ENCODE results near the gene ACTN1. TPM values are rescaled to one million over a fixed set of nuclear protein-coding genes. Genes with fewer than 3 reads are reported as not detected.

ACTN1 gene
- total RNA-seq, 1 donor: 447 TPM

DNA sequence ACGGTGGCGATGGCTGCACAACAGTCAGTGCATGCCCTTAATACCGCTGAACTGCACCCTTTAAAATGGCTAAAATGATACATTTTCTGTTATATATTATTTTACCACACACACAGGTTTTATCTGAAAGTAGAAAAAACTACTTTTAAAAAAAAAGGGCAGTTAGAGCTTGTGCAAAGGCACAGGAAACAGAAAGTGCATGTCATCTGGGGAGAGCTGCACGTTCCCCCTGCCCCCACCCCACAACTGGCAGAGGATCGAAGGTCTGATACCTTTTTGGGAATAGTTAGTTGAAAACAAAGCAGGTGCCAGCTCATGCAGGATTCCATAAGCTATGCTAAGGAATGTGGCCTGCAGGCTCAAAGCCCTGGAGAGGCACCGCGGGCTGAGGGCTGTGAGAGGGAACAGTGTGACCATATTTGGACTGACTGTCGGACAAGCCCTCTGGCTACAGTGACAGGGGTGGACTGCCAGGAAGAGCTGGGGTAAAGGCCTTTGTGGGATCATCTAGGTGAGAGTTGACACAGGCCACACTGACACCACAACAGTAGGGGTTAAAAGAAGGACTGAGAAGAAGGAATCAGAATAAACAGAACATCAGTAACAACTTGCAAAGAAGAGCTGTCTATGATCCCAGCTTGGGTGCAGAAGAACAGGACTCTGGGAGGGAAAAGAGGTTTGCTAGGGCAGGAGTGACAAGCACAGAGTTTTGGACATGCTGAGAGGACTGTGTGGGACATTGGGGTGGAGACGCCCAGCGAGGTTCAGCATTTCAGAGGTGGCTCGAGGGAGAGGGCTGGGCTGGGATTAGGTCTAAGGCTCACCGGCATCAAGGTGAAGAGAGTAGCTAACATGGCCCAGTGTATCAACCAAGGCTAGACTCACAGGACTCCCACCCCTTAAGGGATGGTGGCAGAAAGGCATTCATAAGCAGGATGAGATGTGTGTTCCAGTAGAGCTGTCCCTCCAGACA, 54.6 kb downstream of the ACTN1 start:
- Histone ChIP-seq H3K4me2 (ENCODE audit: insufficient read depth, low read length) (no peak overlapping the region), H3K4me3 (ENCODE audit: insufficient read depth, low read length) (no peak overlapping the region), H3K36me3 (ENCODE audit: insufficient read depth, low read length) (peaks cover 80% of the 10 kb centered on the region), H2AFZ (ENCODE audit: low read length) (no peak overlapping the region), H3K9me3 (ENCODE audit: low read depth, low read length) (no peaks in the 10 kb centered on the region), H3K4me1 (ENCODE audit: insufficient read depth, low read length) (peaks cover 6% of the 10 kb centered on the region), H4K20me1 (ENCODE audit: insufficient read depth, low read length) (peaks cover 98% of the 10 kb centered on the region), H3K79me2 (ENCODE audit: insufficient read depth, low read length) (peaks cover 100% of the 10 kb centered on the region), H3K27me3 (ENCODE audit: insufficient read depth, low read length) (no peaks in the 10 kb centered on the region), H3K27ac (ENCODE audit: low read depth, low read length) (peak overlapping the region; percentile 7)
- DNase-seq (ENCODE audit: insufficient read length, low spot score, missing footprints): peak; percentile 73
- TF ChIP-seq, protein P1, sequence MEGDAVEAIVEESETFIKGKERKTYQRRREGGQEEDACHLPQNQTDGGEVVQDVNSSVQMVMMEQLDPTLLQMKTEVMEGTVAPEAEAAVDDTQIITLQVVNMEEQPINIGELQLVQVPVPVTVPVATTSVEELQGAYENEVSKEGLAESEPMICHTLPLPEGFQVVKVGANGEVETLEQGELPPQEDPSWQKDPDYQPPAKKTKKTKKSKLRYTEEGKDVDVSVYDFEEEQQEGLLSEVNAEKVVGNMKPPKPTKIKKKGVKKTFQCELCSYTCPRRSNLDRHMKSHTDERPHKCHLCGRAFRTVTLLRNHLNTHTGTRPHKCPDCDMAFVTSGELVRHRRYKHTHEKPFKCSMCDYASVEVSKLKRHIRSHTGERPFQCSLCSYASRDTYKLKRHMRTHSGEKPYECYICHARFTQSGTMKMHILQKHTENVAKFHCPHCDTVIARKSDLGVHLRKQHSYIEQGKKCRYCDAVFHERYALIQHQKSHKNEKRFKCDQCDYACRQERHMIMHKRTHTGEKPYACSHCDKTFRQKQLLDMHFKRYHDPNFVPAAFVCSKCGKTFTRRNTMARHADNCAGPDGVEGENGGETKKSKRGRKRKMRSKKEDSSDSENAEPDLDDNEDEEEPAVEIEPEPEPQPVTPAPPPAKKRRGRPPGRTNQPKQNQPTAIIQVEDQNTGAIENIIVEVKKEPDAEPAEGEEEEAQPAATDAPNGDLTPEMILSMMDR (IDR thresholded peaks at IDR 0.05; ENCODE audit: extremely low read depth, low read depth, low read length): no peak

DNA sequence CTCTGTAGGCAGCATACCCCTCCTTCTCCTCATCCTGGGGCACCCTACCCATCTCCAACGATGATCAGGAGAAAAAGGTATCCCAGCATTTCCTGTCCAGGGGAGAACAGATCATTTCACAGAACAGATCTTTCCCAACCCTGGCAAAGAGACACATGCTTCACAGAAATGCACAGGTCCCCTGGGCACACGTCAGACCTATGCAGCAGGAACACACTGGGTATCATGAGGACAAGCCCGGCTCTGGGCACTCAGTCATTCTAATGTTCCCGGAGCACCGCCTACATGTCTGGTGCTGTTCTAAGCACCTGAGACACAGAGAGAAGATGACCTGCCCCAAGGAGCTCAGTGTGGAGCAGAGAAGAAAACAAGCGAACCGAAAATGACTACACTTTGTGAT, 56.2 kb downstream of the ACTN1 start:
- TF ChIP-seq, protein P1 (IDR thresholded peaks at IDR 0.05; ENCODE audit: extremely low read depth, low read depth, low read length): no peak
- peaks cover 92% of the 10 kb centered on the region for H4K20me1 ChIP-seq (ENCODE audit: insufficient read depth, low read length)
- peaks cover 6% of the 10 kb centered on the region for H3K4me1 ChIP-seq (ENCODE audit: insufficient read depth, low read length)
- peak overlapping the region; percentile 39 for H3K27ac ChIP-seq (ENCODE audit: low read depth, low read length)
- no peaks in the 10 kb centered on the region for H3K27me3 ChIP-seq (ENCODE audit: insufficient read depth, low read length)
- H3K4me2 ChIP-seq (ENCODE audit: insufficient read depth, low read length): no peak overlapping the region
- H2AFZ ChIP-seq (ENCODE audit: low read length): no peak overlapping the region
- peak; percentile 48 for DNase-seq (ENCODE audit: insufficient read length, low spot score, missing footprints)
- H3K4me3 ChIP-seq (ENCODE audit: insufficient read depth, low read length): no peak overlapping the region
- H3K36me3 ChIP-seq (ENCODE audit: insufficient read depth, low read length): peaks cover 89% of the 10 kb centered on the region
- no peaks in the 10 kb centered on the region for H3K9me3 ChIP-seq (ENCODE audit: low read depth, low read length)
- H3K79me2 ChIP-seq (ENCODE audit: insufficient read depth, low read length): peaks cover 99% of the 10 kb centered on the region

DNA sequence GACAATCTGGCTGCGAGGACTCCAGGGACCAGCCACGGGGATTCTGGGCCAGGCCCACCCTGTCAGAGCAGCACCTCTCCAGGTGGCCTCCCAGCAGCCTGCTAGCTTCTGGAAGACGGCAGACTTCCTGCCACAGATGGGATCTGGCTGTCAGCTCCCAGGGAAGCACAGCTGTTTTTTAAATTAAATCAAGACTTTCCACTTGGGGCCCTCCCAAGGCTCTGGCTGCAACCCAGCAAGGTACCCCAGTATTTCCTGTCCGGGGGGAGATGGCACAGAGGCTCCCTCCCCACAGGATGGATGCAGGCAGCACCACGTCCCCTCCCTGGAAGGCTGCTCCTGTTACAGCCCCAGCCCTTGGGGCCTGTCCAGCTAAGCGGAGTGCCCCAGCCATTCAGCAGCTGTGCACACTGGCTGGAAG, 56.9 kb downstream of the ACTN1 start:
- H3K27me3 ChIP-seq (ENCODE audit: insufficient read depth, low read length): no peaks in the 10 kb centered on the region
- peak overlapping the region; percentile 39 for H3K27ac ChIP-seq (ENCODE audit: low read depth, low read length)
- peaks cover 89% of the 10 kb centered on the region for H4K20me1 ChIP-seq (ENCODE audit: insufficient read depth, low read length)
- peaks cover 99% of the 10 kb centered on the region for H3K79me2 ChIP-seq (ENCODE audit: insufficient read depth, low read length)
- H3K9me3 ChIP-seq (ENCODE audit: low read depth, low read length): no peaks in the 10 kb centered on the region
- DNase-seq (ENCODE audit: insufficient read length, low spot score, missing footprints): peak; percentile 36
- peaks cover 6% of the 10 kb centered on the region for H3K4me1 ChIP-seq (ENCODE audit: insufficient read depth, low read length)
- H2AFZ ChIP-seq (ENCODE audit: low read length): no peak overlapping the region
- TF ChIP-seq, protein P1 (IDR thresholded peaks at IDR 0.05; ENCODE audit: extremely low read depth, low read depth, low read length): no peak
- H3K36me3 ChIP-seq (ENCODE audit: insufficient read depth, low read length): peaks cover 91% of the 10 kb centered on the region
- no peak overlapping the region for H3K4me2 ChIP-seq (ENCODE audit: insufficient read depth, low read length)
- no peak overlapping the region for H3K4me3 ChIP-seq (ENCODE audit: insufficient read depth, low read length)

DNA sequence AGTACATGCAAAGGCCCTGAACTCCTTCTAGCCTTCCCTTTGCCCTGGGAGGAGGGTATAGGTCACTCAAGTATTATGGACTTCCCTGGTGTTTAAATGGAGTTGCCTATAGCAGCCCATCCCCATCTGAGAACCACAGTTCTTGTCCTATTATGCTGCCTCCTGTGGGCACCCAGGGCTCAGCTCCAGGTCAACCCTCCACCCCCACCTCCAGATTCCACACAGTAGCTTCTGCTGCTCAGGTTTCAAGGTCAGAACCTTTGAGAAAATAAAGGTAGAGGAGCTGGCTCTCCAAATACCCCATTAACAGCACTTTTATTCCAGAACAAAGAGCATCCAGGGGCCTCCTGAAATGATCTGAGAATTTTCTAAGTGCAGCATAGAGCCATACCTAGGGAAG, 57.4 kb downstream of the ACTN1 start:
- no peak overlapping the region for H3K4me3 ChIP-seq (ENCODE audit: insufficient read depth, low read length)
- peaks cover 9% of the 10 kb centered on the region for H3K4me1 ChIP-seq (ENCODE audit: insufficient read depth, low read length)
- peaks cover 97% of the 10 kb centered on the region for H3K36me3 ChIP-seq (ENCODE audit: insufficient read depth, low read length)
- TF ChIP-seq, protein P1 (IDR thresholded peaks at IDR 0.05; ENCODE audit: extremely low read depth, low read depth, low read length): peak; percentile 10
- peaks cover 89% of the 10 kb centered on the region for H4K20me1 ChIP-seq (ENCODE audit: insufficient read depth, low read length)
- H2AFZ ChIP-seq (ENCODE audit: low read length): no peak overlapping the region
- H3K79me2 ChIP-seq (ENCODE audit: insufficient read depth, low read length): peaks cover 99% of the 10 kb centered on the region
- peak overlapping the region; percentile 39 for H3K27ac ChIP-seq (ENCODE audit: low read depth, low read length)
- H3K27me3 ChIP-seq (ENCODE audit: insufficient read depth, low read length): no peaks in the 10 kb centered on the region
- peak; percentile 13 for DNase-seq (ENCODE audit: insufficient read length, low spot score, missing footprints)
- H3K4me2 ChIP-seq (ENCODE audit: insufficient read depth, low read length): no peak overlapping the region
- no peaks in the 10 kb centered on the region for H3K9me3 ChIP-seq (ENCODE audit: low read depth, low read length)
